Endothelial cell of umbilical vein (primary cell): ENCODE measurements around the gene PIAS2. TPM values are rescaled to one million over a fixed set of nuclear protein-coding genes. Genes with fewer than 3 reads are reported as not detected.

Experiments
- BruUV-seq: library from RNA; stranded (reverse); fragments of 400-500 nt; replicated peaks from 2 replicates; lab custom pipeline; 2021; lab: Mats Ljungman, UMichigan
- CTCF ChIA-PET: fragments of 300-600, 350-600 bp; sonication (Branson Sonifier 250); formaldehyde crosslinking; loops from one replicate; lab custom pipeline; 2021; ENCODE audit warnings: antibody characterized with exemption, inconsistent platforms; lab: Charles Lee
- POLR2A ChIA-PET: fragments of 300-600, 350-600 bp; sonication (Branson Sonifier 250); formaldehyde crosslinking; loops from one replicate; lab custom pipeline; 2021; ENCODE audit warnings: antibody characterized with exemption, inconsistent platforms; lab: Charles Lee
- DNase-seq: peaks from one replicate; pipeline ENCODE4 v3.0.0-alpha.2; 2011; ENCODE audit warnings: low read depth, low spot score
- FAIRE-seq: peaks from 2 replicates; lab custom pipeline; 2011; peaks lifted over from hg19 to GRCh38; lab: Jason Lieb, UNC
- H2AFZ ChIP-seq: 2 replicates; pipeline ENCODE4 v1.6.0; 2012; ENCODE audit warnings: low read depth, low read length, control low read depth, inconsistent platforms
- H3K27ac ChIP-seq: 2 replicates; pipeline ENCODE4 v1.5.1; 2011; ENCODE audit warnings: low read depth, mild to moderate bottlenecking, control low read depth, low read length, moderate library complexity; ENCODE audit not compliant: insufficient read depth
- H3K27me3 ChIP-seq, 2 experiments: 2 replicates each; pipeline versions ENCODE4 v1.6.0 to v1.6.1; 2011; ENCODE audit warnings: low read length in 2 of 2, mixed read lengths in 1 of 2; ENCODE audit not compliant: control insufficient read depth in 2 of 2, insufficient read depth in 2 of 2
- H3K36me3 ChIP-seq, 2 experiments: 2 replicates in 1 of 2; 3 replicates in 1 of 2; pipeline ENCODE4 v1.5.1; 2011; ENCODE audit warnings: low read length in 2 of 2, mild to moderate bottlenecking in 1 of 2, moderate library complexity in 1 of 2; ENCODE audit not compliant: control insufficient read depth in 2 of 2, insufficient read depth in 2 of 2; ENCODE audit errors: extremely low read depth in 1 of 2
- H3K4me1 ChIP-seq: 3 replicates; pipeline ENCODE4 v1.5.1; 2011; ENCODE audit warnings: mild to moderate bottlenecking, low read length; ENCODE audit not compliant: control insufficient read depth, insufficient read depth; ENCODE audit errors: extremely low read depth
- H3K4me2 ChIP-seq: 2 replicates; pipeline ENCODE4 v1.6.1; 2011; ENCODE audit warnings: low read length, control low read depth, mixed read lengths; ENCODE audit not compliant: insufficient read depth
- H3K4me3 ChIP-seq, 3 experiments: fragments of 200-600 bp in 1 of 3; sonication (generic), shearing (Covaris generic) in 1 of 3; replicated peaks in 1 of 3; 2 replicates each; pipeline ENCODE4 v1.5.1; 2011 to 2016; ENCODE audit warnings: control low read depth in 3 of 3, low read length in 3 of 3, mild to moderate bottlenecking in 2 of 3, inconsistent platforms in 1 of 3, low read depth in 1 of 3, moderate library complexity in 1 of 3; ENCODE audit not compliant: insufficient read depth in 1 of 3
- H3K79me2 ChIP-seq: 2 replicates; pipeline ENCODE4 v1.6.0; 2012; ENCODE audit warnings: low read length, inconsistent platforms; ENCODE audit not compliant: control insufficient read depth, insufficient read depth
- H3K9ac ChIP-seq: replicated peaks from 2 replicates; pipeline ENCODE3; 2011; ENCODE audit warnings: low read length, control low read depth; ENCODE audit not compliant: insufficient read depth; ENCODE audit errors: extremely low read depth
- H3K9me1 ChIP-seq: replicated peaks from 3 replicates; pipeline ENCODE4 v1.6.0; 2011; ENCODE audit warnings: mild to moderate bottlenecking, low read length; ENCODE audit not compliant: control insufficient read depth, insufficient read depth; ENCODE audit errors: extremely low read depth
- H3K9me3 ChIP-seq: replicated peaks from 2 replicates; pipeline ENCODE4 v1.5.1; 2012; ENCODE audit warnings: low read length, inconsistent platforms; ENCODE audit not compliant: control insufficient read depth, insufficient read depth
- H4K20me1 ChIP-seq: replicated peaks from 2 replicates; pipeline ENCODE3; 2011; ENCODE audit warnings: mild to moderate bottlenecking, low read length; ENCODE audit not compliant: control insufficient read depth, insufficient read depth; ENCODE audit errors: extremely low read depth
- EZH2 ChIP-seq: IDR thresholded peaks from 2 replicates; pipeline ENCODE4 v1.6.1; 2012; ENCODE audit warnings: borderline replicate concordance, low read depth, mild to moderate bottlenecking, moderate library complexity, low read length, inconsistent platforms; ENCODE audit not compliant: severe bottlenecking
- FOS ChIP-seq: IDR thresholded peaks from 2 replicates; pipeline ENCODE4 v1.6.1; 2011; ENCODE audit warnings: mild to moderate bottlenecking, low read length, moderate library complexity, borderline replicate concordance; ENCODE audit not compliant: insufficient read depth
- GATA2 ChIP-seq: IDR thresholded peaks from 2 replicates; pipeline ENCODE4 v1.7.0; 2011; ENCODE audit warnings: low read depth, mild to moderate bottlenecking, moderate library complexity, mixed read lengths, low read length; ENCODE audit not compliant: insufficient read length, insufficient read depth
- JUN ChIP-seq: IDR thresholded peaks from 2 replicates; pipeline ENCODE4 v1.6.1; 2011; ENCODE audit warnings: borderline replicate concordance, low read depth; ENCODE audit not compliant: insufficient read length, insufficient read depth
- MYC ChIP-seq: IDR thresholded peaks from one replicate; pipeline ENCODE4 v1.6.1; 2011; ENCODE audit warnings: mild to moderate bottlenecking, low read depth, low read length
- POLR2A ChIP-seq: IDR thresholded peaks from 2 replicates; pipeline ENCODE4 v1.6.1; 2012; ENCODE audit warnings: low read depth, mild to moderate bottlenecking, control low read depth, low read length
- POLR2AphosphoS5 ChIP-seq: IDR thresholded peaks from 2 replicates; pipeline ENCODE4 v1.6.1; 2012; ENCODE audit warnings: low read depth, mild to moderate bottlenecking, control low read depth, low read length, moderate library complexity; ENCODE audit not compliant: insufficient read depth
- dilution Hi-C: fragments of 300-500 bp; cut with MboI; formaldehyde crosslinking; loops from one replicate; pipeline ENCODE4 v1.15.0; 2019; ENCODE audit warnings: low sequenced_read_pairs; ENCODE audit not compliant: extremely low pct_ligation_motif_present
- intact Hi-C: fragments of 100-400 bp; cut with micrococcal nuclease; formaldehyde crosslinking; loops from one replicate; pipeline ENCODE4 v1.10.0; 2022
- polyA plus RNA-seq, 4 experiments: library from polyadenylated mRNA; depleted of rRNA in 3 of 4; stranded (reverse) in 3 of 4; unstranded in 1 of 4; fragments of >200 nt; gene quantifications; 2 replicates each; pipeline versions ENCODE4 v1.2.1 to v1.2.3, GENCODE V29; 2011 to 2012; ENCODE audit warnings: missing spikeins in 1 of 4
- total RNA-seq: library from RNA; stranded (reverse); gene quantifications from 2 replicates; pipeline ENCODE4 v1.2.3, GENCODE V29; 2021
- TF ChIP-seq, protein P1 (sequence below), 2 donors: IDR thresholded peaks; 1 replicate in 1 of 2; 2 replicates in 1 of 2; pipeline ENCODE4 v1.5.1; 2011; ENCODE audit warnings: low read length in 2 of 2, mild to moderate bottlenecking in 2 of 2, moderate library complexity in 2 of 2, control low read depth in 1 of 2, inconsistent platforms in 1 of 2, low read depth in 1 of 2; ENCODE audit not compliant: insufficient read depth in 1 of 2; ENCODE audit errors: extremely low read depth in 1 of 2
- TF ChIP-seq, protein P2 (sequence below): IDR thresholded peaks from 2 replicates; pipeline ENCODE4 v1.6.1; 2011; ENCODE audit not compliant: insufficient read depth, insufficient read length

The PIAS2 gene
- total and polyA plus RNA-seq, 2 donors (not counting 3 experiments of a cell fraction or from before 2014, with no cell fraction given) = 7.0 to 34.3 TPM

DNA sequence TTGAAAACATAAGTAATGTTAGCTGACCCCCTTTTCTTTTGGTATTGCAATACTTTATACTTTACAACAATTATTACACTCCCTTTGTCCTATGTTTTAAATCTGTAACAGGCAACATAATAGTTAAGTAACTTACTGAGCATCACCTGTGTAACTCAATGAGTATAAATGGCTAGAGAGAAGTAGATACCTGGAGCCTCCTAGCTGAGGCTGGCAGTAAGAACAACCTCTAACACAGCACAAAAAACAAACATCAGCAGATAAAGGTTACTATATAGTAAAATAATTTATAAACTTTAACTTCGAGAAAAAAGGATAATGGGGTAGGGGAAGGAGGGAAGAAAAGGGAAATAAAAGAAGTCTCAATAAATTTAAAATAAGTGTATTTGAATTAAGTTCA lies 87.4 kb downstream of the PIAS2 start:
- no TSS peak for BruUV-seq
- ChIA-PET CTCF (interaction anchor here (0.9 kb wide), 1 partner anchor 172 kb away, joined by 3 read pairs; no protein-coding TSS in a partner anchor), POLR2A (no interaction called here)
- Histone ChIP-seq H3K27me3 (no peaks in the 10 kb centered on the region), H3K27ac (no peak overlapping the region), H2AFZ (no peak overlapping the region), H3K4me3 (no peak overlapping the region), H3K9ac (no peak overlapping the region), H3K9me1 (peaks cover 2% of the 10 kb centered on the region), H3K4me2 (no peak overlapping the region), H3K4me1 (no peaks in the 10 kb centered on the region), H3K79me2 (no peaks in the 10 kb centered on the region), H4K20me1 (no peaks in the 10 kb centered on the region), H3K36me3 (peaks cover 0 to 3% of the 10 kb centered on the region in 2 experiments), H3K9me3 (no peaks in the 10 kb centered on the region)
- dilution Hi-C loops (no loop called here), intact Hi-C loops (no loop called here)
- TF ChIP-seq POLR2AphosphoS5 = no peak
- TF ChIP-seq JUN = no peak
- no peak for TF ChIP-seq FOS
- TF ChIP-seq EZH2 = no peak
- TF ChIP-seq, protein P1, sequence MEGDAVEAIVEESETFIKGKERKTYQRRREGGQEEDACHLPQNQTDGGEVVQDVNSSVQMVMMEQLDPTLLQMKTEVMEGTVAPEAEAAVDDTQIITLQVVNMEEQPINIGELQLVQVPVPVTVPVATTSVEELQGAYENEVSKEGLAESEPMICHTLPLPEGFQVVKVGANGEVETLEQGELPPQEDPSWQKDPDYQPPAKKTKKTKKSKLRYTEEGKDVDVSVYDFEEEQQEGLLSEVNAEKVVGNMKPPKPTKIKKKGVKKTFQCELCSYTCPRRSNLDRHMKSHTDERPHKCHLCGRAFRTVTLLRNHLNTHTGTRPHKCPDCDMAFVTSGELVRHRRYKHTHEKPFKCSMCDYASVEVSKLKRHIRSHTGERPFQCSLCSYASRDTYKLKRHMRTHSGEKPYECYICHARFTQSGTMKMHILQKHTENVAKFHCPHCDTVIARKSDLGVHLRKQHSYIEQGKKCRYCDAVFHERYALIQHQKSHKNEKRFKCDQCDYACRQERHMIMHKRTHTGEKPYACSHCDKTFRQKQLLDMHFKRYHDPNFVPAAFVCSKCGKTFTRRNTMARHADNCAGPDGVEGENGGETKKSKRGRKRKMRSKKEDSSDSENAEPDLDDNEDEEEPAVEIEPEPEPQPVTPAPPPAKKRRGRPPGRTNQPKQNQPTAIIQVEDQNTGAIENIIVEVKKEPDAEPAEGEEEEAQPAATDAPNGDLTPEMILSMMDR (IDR thresholded peaks at IDR 0.05; ENCODE audit: extremely low read depth in 1 of 2, insufficient read depth in 1 of 2, low read depth in 1 of 2, low read length in 2 of 2) = no peak
- TF ChIP-seq, protein P2, sequence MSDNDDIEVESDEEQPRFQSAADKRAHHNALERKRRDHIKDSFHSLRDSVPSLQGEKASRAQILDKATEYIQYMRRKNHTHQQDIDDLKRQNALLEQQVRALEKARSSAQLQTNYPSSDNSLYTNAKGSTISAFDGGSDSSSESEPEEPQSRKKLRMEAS = no peak
- TF ChIP-seq GATA2 = no peak
- no peak for TF ChIP-seq MYC
- no peak for TF ChIP-seq POLR2A
- DNase-seq (no peak), FAIRE-seq (no peak)
